ENCODE results near the gene SEL1L3.

SEL1L3 gene

DNA sequence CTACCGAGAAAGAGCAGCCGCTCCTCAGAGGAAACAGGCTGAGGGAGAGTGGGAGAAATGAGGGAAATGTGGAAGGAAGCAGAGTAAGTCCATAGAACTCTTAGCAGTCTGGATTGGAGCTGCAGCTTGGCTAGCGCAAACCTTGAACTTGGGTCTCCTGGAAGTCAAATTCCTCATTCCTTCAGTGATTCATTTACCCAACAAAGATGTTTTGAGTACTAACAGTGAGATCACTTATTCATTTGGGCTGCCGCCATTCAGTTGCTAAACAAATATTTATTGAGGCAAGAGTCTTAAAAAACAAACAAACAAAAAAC lies 51.5 kb downstream of the SEL1L3 start:
- no peak overlapping the region for H3K9ac ChIP-seq (ENCODE audit: low read depth, low read length)
- TF ChIP-seq EZH2 (IDR thresholded peaks at IDR 0.05; ENCODE audit: borderline replicate concordance, low read depth, low read length, severe bottlenecking) (no peak), CTCF (IDR thresholded peaks at IDR 0.05; ENCODE audit: borderline replicate concordance, extremely low read depth, low read length, poor library complexity, severe bottlenecking) (no peak)
- H3K9me3 ChIP-seq (ENCODE audit: insufficient read depth, low read length, severe bottlenecking) = no peaks in the 10 kb centered on the region
- H3K27me3 ChIP-seq (ENCODE audit: insufficient read depth, low read length, poor library complexity) = no peaks in the 10 kb centered on the region
- H3K79me2 ChIP-seq (ENCODE audit: insufficient read depth, low read length) = no peaks in the 10 kb centered on the region
- DNase-seq (no peak), ATAC-seq (ENCODE audit: insufficient read depth, low read depth) (no peak)
- H4K20me1 ChIP-seq (ENCODE audit: insufficient read depth, low read length) = no peaks in the 10 kb centered on the region
- H2AFZ ChIP-seq (ENCODE audit: low read depth, low read length) = no peak overlapping the region
- no peak overlapping the region for H3K27ac ChIP-seq (ENCODE audit: low read length)
- no peak overlapping the region for H3K4me3 ChIP-seq (ENCODE audit: low read depth in 1 of 2, low read length in 2 of 2)
- H3K4me1 ChIP-seq (ENCODE audit: insufficient read depth, low read length) = no peaks in the 10 kb centered on the region
- H3K4me2 ChIP-seq (ENCODE audit: insufficient read depth, low read length) = no peak overlapping the region
- no peaks in the 10 kb centered on the region for H3K36me3 ChIP-seq (ENCODE audit: insufficient read depth, low read length)

- H3K27ac ChIP-seq (ENCODE audit: low read length) = no peak overlapping the region
- no peaks in the 10 kb centered on the region for H3K36me3 ChIP-seq (ENCODE audit: insufficient read depth, low read length)
- no peak overlapping the region for H2AFZ ChIP-seq (ENCODE audit: low read depth, low read length)
- H3K4me3 ChIP-seq (ENCODE audit: low read depth in 1 of 2, low read length in 2 of 2) = no peak overlapping the region
- no peak for ATAC-seq (ENCODE audit: insufficient read depth, low read depth)
- H3K9ac ChIP-seq (ENCODE audit: low read depth, low read length) = no peak overlapping the region
- H3K27me3 ChIP-seq (ENCODE audit: insufficient read depth, low read length, poor library complexity) = no peaks in the 10 kb centered on the region
- no peaks in the 10 kb centered on the region for H3K9me3 ChIP-seq (ENCODE audit: insufficient read depth, low read length, severe bottlenecking)
- no peak for TF ChIP-seq CTCF (IDR thresholded peaks at IDR 0.05; ENCODE audit: borderline replicate concordance, extremely low read depth, low read length, poor library complexity, severe bottlenecking)
- no peak for TF ChIP-seq EZH2 (IDR thresholded peaks at IDR 0.05; ENCODE audit: borderline replicate concordance, low read depth, low read length, severe bottlenecking)
- H3K4me1 ChIP-seq (ENCODE audit: insufficient read depth, low read length) = no peaks in the 10 kb centered on the region
- no peak overlapping the region for H3K4me2 ChIP-seq (ENCODE audit: insufficient read depth, low read length)
- H3K79me2 ChIP-seq (ENCODE audit: insufficient read depth, low read length) = no peaks in the 10 kb centered on the region
- no peaks in the 10 kb centered on the region for H4K20me1 ChIP-seq (ENCODE audit: insufficient read depth, low read length)
- DNase-seq = no peak
Measured at GRCh38 chr4:25810461-25811373, 52.1 kb downstream of the SEL1L3 start.

DNA sequence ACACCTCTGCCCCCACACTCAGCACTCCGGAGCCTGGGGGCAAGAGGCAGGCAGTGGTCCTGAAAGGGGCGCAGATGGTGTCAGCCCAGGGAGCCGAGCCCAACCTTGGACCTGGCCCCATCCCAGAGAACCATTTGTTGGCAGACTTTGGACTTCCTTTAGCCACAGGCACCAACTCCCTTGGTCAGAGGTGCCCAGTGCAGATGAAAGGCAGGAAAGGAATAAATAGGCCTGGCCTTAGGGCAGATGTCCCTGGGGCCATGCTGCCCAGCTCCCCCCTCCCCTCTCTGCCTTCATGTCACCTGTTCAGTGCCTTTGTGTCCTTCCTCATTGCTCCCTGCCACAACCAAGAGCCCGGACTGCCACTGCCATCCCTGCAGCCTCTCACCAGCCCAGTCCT lies 52.8 kb downstream of the SEL1L3 start:
- TF ChIP-seq EZH2 (IDR thresholded peaks at IDR 0.05; ENCODE audit: borderline replicate concordance, low read depth, low read length, severe bottlenecking) (no peak), CTCF (IDR thresholded peaks at IDR 0.05; ENCODE audit: borderline replicate concordance, extremely low read depth, low read length, poor library complexity, severe bottlenecking) (no peak)
- ATAC-seq (ENCODE audit: insufficient read depth, low read depth) = no peak
- Histone ChIP-seq H3K4me3 (ENCODE audit: low read depth in 1 of 2, low read length in 2 of 2) (no peak overlapping the region), H3K4me2 (ENCODE audit: insufficient read depth, low read length) (no peak overlapping the region), H2AFZ (ENCODE audit: low read depth, low read length) (no peak overlapping the region), H3K36me3 (ENCODE audit: insufficient read depth, low read length) (no peaks in the 10 kb centered on the region), H3K79me2 (ENCODE audit: insufficient read depth, low read length) (no peaks in the 10 kb centered on the region), H3K9me3 (ENCODE audit: insufficient read depth, low read length, severe bottlenecking) (no peaks in the 10 kb centered on the region), H3K4me1 (ENCODE audit: insufficient read depth, low read length) (no peaks in the 10 kb centered on the region), H3K9ac (ENCODE audit: low read depth, low read length) (no peak overlapping the region), H3K27me3 (ENCODE audit: insufficient read depth, low read length, poor library complexity) (no peaks in the 10 kb centered on the region), H3K27ac (ENCODE audit: low read length) (no peak overlapping the region), H4K20me1 (ENCODE audit: insufficient read depth, low read length) (no peaks in the 10 kb centered on the region)
- no peak for DNase-seq
